ENCODE data around the gene HYPK. TPM values are rescaled to one million over a fixed set of nuclear protein-coding genes. Genes with fewer than 3 reads are reported as not detected.
A peak's percentile ranks its signal among the peaks of the same experiment; 100 is the strongest.

The HYPK gene
- polyA plus RNA-seq, 1 donor from 2014 or later = 5.0 TPM

DNA sequence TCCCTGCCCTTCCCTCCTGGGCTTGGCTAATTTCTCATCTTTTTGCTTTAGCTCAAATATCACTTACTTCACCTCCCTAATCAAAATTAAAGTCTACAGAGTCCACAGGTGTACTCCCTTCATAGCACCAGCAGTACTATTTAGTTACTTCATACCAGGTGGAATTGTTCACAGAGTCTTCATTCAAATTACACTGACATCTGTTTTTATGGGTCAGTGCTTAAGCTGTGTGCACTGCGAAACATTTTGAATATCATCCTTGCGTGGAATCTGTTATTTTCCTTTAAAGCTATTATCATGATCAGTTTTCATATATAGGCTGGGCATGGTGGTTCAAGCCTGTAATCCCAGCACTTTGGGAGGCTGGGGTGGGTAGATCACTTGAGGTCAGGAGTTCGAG lies 11.0 kb upstream of the HYPK start:
- no peaks in the 10 kb centered on the region for H3K9me2 ChIP-seq (ENCODE audit: insufficient read depth, low read length)
- H3K4me3 ChIP-seq (ENCODE audit: low read length) = no peak overlapping the region
- H4K20me1 ChIP-seq (ENCODE audit: insufficient read depth) = no peaks in the 10 kb centered on the region
- TF ChIP-seq, protein P1, sequence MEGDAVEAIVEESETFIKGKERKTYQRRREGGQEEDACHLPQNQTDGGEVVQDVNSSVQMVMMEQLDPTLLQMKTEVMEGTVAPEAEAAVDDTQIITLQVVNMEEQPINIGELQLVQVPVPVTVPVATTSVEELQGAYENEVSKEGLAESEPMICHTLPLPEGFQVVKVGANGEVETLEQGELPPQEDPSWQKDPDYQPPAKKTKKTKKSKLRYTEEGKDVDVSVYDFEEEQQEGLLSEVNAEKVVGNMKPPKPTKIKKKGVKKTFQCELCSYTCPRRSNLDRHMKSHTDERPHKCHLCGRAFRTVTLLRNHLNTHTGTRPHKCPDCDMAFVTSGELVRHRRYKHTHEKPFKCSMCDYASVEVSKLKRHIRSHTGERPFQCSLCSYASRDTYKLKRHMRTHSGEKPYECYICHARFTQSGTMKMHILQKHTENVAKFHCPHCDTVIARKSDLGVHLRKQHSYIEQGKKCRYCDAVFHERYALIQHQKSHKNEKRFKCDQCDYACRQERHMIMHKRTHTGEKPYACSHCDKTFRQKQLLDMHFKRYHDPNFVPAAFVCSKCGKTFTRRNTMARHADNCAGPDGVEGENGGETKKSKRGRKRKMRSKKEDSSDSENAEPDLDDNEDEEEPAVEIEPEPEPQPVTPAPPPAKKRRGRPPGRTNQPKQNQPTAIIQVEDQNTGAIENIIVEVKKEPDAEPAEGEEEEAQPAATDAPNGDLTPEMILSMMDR (IDR thresholded peaks at IDR 0.05; ENCODE audit: poor library complexity, severe bottlenecking) = no peak
- TF ChIP-seq EZH2 (IDR thresholded peaks at IDR 0.05; ENCODE audit: borderline replicate concordance, insufficient read depth, low read length, poor library complexity, severe bottlenecking) (no peak), EP300 (conservative IDR thresholded peaks at IDR 0.05; ENCODE audit: poor library complexity, severe bottlenecking) (no peak), SMC3 (conservative IDR thresholded peaks at IDR 0.05; ENCODE audit: poor library complexity) (no peak), TAF1 (IDR thresholded peaks at IDR 0.05; ENCODE audit: low read depth) (no peak), MXI1 (conservative IDR thresholded peaks at IDR 0.05; ENCODE audit: poor library complexity, severe bottlenecking) (no peak), POLR2AphosphoS5 (IDR thresholded peaks at IDR 0.05) (no peak), RAD21 (conservative IDR thresholded peaks at IDR 0.05) (no peak)
- TF ChIP-seq, protein P2, sequence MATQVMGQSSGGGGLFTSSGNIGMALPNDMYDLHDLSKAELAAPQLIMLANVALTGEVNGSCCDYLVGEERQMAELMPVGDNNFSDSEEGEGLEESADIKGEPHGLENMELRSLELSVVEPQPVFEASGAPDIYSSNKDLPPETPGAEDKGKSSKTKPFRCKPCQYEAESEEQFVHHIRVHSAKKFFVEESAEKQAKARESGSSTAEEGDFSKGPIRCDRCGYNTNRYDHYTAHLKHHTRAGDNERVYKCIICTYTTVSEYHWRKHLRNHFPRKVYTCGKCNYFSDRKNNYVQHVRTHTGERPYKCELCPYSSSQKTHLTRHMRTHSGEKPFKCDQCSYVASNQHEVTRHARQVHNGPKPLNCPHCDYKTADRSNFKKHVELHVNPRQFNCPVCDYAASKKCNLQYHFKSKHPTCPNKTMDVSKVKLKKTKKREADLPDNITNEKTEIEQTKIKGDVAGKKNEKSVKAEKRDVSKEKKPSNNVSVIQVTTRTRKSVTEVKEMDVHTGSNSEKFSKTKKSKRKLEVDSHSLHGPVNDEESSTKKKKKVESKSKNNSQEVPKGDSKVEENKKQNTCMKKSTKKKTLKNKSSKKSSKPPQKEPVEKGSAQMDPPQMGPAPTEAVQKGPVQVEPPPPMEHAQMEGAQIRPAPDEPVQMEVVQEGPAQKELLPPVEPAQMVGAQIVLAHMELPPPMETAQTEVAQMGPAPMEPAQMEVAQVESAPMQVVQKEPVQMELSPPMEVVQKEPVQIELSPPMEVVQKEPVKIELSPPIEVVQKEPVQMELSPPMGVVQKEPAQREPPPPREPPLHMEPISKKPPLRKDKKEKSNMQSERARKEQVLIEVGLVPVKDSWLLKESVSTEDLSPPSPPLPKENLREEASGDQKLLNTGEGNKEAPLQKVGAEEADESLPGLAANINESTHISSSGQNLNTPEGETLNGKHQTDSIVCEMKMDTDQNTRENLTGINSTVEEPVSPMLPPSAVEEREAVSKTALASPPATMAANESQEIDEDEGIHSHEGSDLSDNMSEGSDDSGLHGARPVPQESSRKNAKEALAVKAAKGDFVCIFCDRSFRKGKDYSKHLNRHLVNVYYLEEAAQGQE (IDR thresholded peaks at IDR 0.05; ENCODE audit: borderline replicate concordance) = no peak
- H3K79me2 ChIP-seq (replicated peaks; ENCODE audit: insufficient read depth, low read length) = peaks cover 13% of the 10 kb centered on the region
- H3K27me3 ChIP-seq (ENCODE audit: insufficient read depth, low read depth, low read length) = no peaks in the 10 kb centered on the region
- H2AFZ ChIP-seq (ENCODE audit: low read depth, low read length) = no peak overlapping the region
- no peak overlapping the region for H3K9ac ChIP-seq (ENCODE audit: low read length)
- no peak overlapping the region for H3K4me2 ChIP-seq (ENCODE audit: low read length)
- H3K9me3 ChIP-seq (ENCODE audit: low read length) = no peaks in the 10 kb centered on the region
- H3K27ac ChIP-seq (ENCODE audit: low read length) = no peak overlapping the region
- peaks cover 4% of the 10 kb centered on the region for H3K36me3 ChIP-seq (ENCODE audit: insufficient read depth, low read length)
- no peaks in the 10 kb centered on the region for H3F3A ChIP-seq (ENCODE audit: insufficient read depth, low read length, poor library complexity, severe bottlenecking)

DNA sequence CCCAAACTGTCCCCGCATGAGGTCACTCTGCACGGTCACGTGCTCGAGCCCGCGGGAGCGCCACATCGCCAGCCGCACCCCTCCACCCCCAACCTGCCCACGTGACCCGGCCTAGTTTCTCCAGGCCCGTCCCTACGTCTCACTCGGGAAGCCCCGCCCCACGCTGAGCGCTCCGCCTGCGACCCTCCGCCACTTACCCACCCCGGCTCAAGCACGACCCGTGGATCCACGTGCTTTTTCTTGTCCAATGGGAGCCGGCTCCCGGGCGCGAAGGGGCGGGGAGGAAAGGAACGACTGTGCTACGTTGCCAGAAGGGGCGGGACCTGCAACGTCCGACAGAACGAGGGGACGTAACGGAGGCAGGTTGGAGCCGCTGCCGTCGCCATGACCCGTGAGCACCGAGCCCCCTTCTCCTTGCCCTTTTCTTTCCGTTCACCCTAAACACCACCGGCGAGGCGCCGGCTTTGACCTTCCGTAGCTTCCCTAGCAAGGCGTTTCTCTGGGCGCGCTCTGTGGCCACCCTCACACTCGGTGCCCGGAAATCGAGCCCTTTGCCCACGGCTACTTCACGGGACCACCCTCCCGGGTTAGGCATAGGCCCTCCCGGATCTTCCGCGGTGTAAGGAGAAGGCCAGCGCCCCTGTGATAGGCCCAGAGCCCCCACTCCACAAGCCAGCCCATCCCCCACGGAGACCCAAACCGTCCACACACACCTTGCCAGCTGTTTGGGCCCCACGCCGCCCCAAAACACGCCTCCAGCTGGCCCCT lies 8.2 kb upstream of the HYPK start, which contains the start of gene SERF2:
Gene SERF2 (plus strand): TSS at position 328 of the 768 bp plus-strand sequence. CDS start 57 bp downstream, at position 385.
- no peaks in the 10 kb centered on the region for H3K27me3 ChIP-seq (ENCODE audit: insufficient read depth, low read depth, low read length)

More for the DNA sequence above, 8.2 kb upstream of the HYPK start, which contains the start of gene SERF2:
- Histone ChIP-seq H2AFZ (ENCODE audit: low read depth, low read length) (peak within 1 kb of the TSS; percentile 97), H3K79me2 (replicated peaks; ENCODE audit: insufficient read depth, low read length) (peaks cover 13% of the 10 kb centered on the region), H3K9ac (ENCODE audit: low read length) (peak within 1 kb of the TSS; percentile 99), H3K4me2 (ENCODE audit: low read length) (peak within 1 kb of the TSS; percentile 91), H3K27ac (ENCODE audit: low read length) (peak within 1 kb of the TSS; percentile 97), H3F3A (ENCODE audit: insufficient read depth, low read length, poor library complexity, severe bottlenecking) (no peaks in the 10 kb centered on the region), H3K4me3 (ENCODE audit: low read length) (peak within 1 kb of the TSS; percentile 96), H3K9me2 (ENCODE audit: insufficient read depth, low read length) (no peaks in the 10 kb centered on the region), H3K36me3 (ENCODE audit: insufficient read depth, low read length) (peaks cover 10% of the 10 kb centered on the region), H4K20me1 (ENCODE audit: insufficient read depth) (no peaks in the 10 kb centered on the region), H3K9me3 (ENCODE audit: low read length) (no peaks in the 10 kb centered on the region)
- TF ChIP-seq, protein P1 (IDR thresholded peaks at IDR 0.05; ENCODE audit: poor library complexity, severe bottlenecking) = no peak
- TF ChIP-seq, protein P2 (IDR thresholded peaks at IDR 0.05; ENCODE audit: borderline replicate concordance) = peak; percentile 85
- TF ChIP-seq TAF1 (IDR thresholded peaks at IDR 0.05; ENCODE audit: low read depth) (peak; percentile 89), POLR2AphosphoS5 (IDR thresholded peaks at IDR 0.05) (peak; percentile 100), SMC3 (conservative IDR thresholded peaks at IDR 0.05; ENCODE audit: poor library complexity) (no peak), MXI1 (conservative IDR thresholded peaks at IDR 0.05; ENCODE audit: poor library complexity, severe bottlenecking) (peak; percentile 61), EZH2 (IDR thresholded peaks at IDR 0.05; ENCODE audit: borderline replicate concordance, insufficient read depth, low read length, poor library complexity, severe bottlenecking) (no peak), RAD21 (conservative IDR thresholded peaks at IDR 0.05) (peak; percentile 14), EP300 (conservative IDR thresholded peaks at IDR 0.05; ENCODE audit: poor library complexity, severe bottlenecking) (no peak)

Data from neural cell (in vitro differentiated cells).